ENCODE results near the gene CNTNAP5. TPM values are rescaled to one million over a fixed set of nuclear protein-coding genes. Genes with fewer than 3 reads are reported as not detected.

CNTNAP5 gene
- total and polyA plus RNA-seq, 12 donors = 0.08 to 4.9 (median 0.96) TPM; not detected in 5

DNA sequence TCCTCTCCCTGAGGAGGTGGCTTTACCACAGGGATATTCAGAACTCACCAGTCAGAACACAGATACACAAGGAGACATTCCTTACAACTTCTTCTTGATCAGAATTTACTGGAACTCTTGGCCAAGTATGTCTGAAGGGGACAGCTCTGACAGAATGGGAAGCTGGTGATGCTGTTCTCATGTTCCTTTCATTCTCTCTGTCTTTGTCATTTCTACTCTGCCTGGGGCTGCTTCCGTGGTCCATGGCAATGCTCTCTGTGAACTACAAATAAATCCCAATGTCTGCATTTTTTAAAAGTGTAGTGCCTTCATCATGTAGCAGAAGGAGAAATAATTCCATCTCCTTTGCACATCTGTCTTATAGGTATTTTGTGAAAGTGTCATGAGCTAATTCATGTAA is 730.3 kb downstream of the CNTNAP5 start:
- intact Hi-C loops (cut with DNase I) = no loop called here
- WGBS, 4 donors = 35 to 63% (median 55%) methylated on average over 1 of the region's 1 CpG
- no peak for TF ChIP-seq POLR2A (IDR thresholded peaks at IDR 0.05)
- TF ChIP-seq, protein P1, sequence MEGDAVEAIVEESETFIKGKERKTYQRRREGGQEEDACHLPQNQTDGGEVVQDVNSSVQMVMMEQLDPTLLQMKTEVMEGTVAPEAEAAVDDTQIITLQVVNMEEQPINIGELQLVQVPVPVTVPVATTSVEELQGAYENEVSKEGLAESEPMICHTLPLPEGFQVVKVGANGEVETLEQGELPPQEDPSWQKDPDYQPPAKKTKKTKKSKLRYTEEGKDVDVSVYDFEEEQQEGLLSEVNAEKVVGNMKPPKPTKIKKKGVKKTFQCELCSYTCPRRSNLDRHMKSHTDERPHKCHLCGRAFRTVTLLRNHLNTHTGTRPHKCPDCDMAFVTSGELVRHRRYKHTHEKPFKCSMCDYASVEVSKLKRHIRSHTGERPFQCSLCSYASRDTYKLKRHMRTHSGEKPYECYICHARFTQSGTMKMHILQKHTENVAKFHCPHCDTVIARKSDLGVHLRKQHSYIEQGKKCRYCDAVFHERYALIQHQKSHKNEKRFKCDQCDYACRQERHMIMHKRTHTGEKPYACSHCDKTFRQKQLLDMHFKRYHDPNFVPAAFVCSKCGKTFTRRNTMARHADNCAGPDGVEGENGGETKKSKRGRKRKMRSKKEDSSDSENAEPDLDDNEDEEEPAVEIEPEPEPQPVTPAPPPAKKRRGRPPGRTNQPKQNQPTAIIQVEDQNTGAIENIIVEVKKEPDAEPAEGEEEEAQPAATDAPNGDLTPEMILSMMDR (IDR thresholded peaks at IDR 0.05) = no peak
- DNase-seq = no peak
- no peak overlapping the region for H3K27ac ChIP-seq
- H3K9me3 ChIP-seq (replicated peaks in 1 of 3) = no peaks in the 10 kb centered on the region
- no peak overlapping the region for H3K4me3 ChIP-seq
- no peaks in the 10 kb centered on the region for H3K4me1 ChIP-seq (replicated peaks in 1 of 2)
- H3K27me3 ChIP-seq = no peaks in the 10 kb centered on the region
- H3K36me3 ChIP-seq (replicated peaks in 1 of 2) = no peaks in the 10 kb centered on the region

DNA sequence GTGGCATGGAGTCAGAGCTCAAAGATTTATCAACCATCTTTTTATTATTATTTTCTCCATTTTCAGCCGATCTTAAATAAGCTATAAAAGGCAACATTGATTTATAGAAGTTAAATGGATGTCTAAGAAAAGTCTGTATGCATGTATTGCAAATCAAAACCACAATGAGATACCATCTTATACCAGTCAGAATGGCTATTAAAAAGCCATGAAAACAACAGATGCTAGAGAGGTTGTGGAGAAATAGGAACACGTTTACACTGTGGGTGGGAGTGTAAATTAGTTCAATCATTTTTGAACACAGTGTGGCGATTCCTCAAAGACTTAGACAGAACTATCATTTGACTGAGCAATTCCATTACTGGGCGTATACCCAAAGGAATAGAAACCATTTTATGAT is 731.0 kb downstream of the CNTNAP5 start:
- no peak overlapping the region for H3K4me3 ChIP-seq
- no peaks in the 10 kb centered on the region for H3K36me3 ChIP-seq (replicated peaks in 1 of 2)
- 61 to 75% (median 65%) methylated on average over 4 of the region's 4 CpGs for WGBS, 4 donors
- intact Hi-C loops (cut with DNase I) = no loop called here
- DNase-seq = no peak
- H3K27ac ChIP-seq = no peak overlapping the region
- H3K4me1 ChIP-seq (replicated peaks in 1 of 2) = no peaks in the 10 kb centered on the region
- H3K27me3 ChIP-seq = no peaks in the 10 kb centered on the region
- no peak for TF ChIP-seq POLR2A (IDR thresholded peaks at IDR 0.05)
- H3K9me3 ChIP-seq (replicated peaks in 1 of 3) = no peaks in the 10 kb centered on the region

DNA sequence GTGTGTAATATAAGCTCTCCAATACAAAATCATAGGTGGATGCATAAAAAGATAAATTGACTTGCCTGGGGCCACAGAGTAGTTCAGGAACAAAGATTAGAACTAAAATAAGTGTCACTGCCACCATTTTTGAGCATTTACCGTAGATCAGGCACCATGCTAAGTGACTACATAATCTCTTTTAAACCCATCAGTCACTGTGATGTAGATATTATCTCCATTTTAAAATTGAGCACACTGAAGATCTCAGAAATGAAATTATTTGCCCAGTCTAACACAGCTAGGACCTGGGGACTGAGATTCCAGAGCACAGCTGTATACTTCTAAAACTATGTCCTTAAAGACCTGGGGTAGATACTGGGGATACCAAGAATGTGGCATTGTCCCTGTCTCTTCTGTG is 737.3 kb downstream of the CNTNAP5 start:
- Histone ChIP-seq H3K27ac (no peak overlapping the region), H3K36me3 (replicated peaks in 1 of 2) (no peaks in the 10 kb centered on the region), H3K27me3 (no peaks in the 10 kb centered on the region), H3K4me3 (no peak overlapping the region), H3K9me3 (replicated peaks in 1 of 3) (no peaks in the 10 kb centered on the region), H3K4me1 (replicated peaks in 1 of 2) (no peaks in the 10 kb centered on the region)
- TF ChIP-seq, protein P1 (IDR thresholded peaks at IDR 0.05) = no peak
- TF ChIP-seq POLR2A (IDR thresholded peaks at IDR 0.05) = no peak
- 52 to 91% (median 75%) methylated on average over 1 of the region's 1 CpG for WGBS, 4 donors
- intact Hi-C loops (cut with DNase I) = no loop called here
- no peak for DNase-seq

DNA sequence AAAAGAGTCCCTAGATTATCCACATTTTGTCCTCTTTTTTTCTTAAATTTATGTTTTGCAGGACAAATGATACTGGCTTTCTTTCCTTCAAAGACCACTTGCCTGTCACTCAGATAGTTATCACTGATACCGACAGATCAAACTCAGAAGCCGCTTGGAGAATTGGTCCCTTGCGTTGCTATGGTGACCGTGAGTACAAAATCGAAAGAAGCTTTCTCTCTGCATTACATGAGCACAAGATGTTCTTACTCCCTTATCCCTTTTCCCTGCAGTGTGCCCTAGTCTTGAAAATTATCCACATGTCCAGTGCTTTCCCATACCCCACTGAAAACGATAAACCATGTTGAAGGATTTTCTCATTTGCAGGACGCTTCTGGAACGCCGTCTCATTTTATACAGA is 738.5 kb downstream of the CNTNAP5 start:
- Histone ChIP-seq H3K27me3 (no peaks in the 10 kb centered on the region), H3K9me3 (replicated peaks in 1 of 3) (no peaks in the 10 kb centered on the region), H3K36me3 (replicated peaks in 1 of 2) (no peaks in the 10 kb centered on the region), H3K4me3 (no peak overlapping the region), H3K27ac (no peak overlapping the region), H3K4me1 (replicated peaks in 1 of 2) (no peaks in the 10 kb centered on the region)
- intact Hi-C loops (cut with DNase I) = no loop called here
- DNase-seq = no peak
- 80 to 86% (median 85%) methylated on average over 9 of the region's 9 CpGs for WGBS, 4 donors
- no peak for TF ChIP-seq POLR2A (IDR thresholded peaks at IDR 0.05)
- TF ChIP-seq, protein P1 (IDR thresholded peaks at IDR 0.05) = no peak

DNA sequence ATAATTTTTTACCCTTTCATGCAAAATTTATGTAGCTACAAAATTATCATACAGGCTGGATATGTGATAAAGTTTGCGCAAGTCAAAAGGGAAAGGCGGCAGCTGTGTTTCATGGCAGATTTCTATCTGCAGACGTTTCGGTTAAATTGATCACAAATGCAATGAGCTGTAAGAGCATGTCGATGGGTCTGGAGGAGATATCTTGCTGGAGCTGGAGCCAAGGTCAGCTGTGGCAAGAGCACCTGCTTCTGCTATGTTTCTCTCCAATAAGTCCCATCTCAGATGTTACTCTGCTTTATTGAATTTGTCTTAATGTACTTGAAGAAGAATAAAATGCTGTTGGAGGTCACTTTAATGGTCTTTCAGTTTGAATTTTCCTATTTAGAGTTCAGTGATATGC is 749.7 kb downstream of the CNTNAP5 start:
- intact Hi-C loops (cut with DNase I) = no loop called here
- H3K27ac ChIP-seq = no peak overlapping the region
- TF ChIP-seq, protein P1 (IDR thresholded peaks at IDR 0.05) = no peak
- H3K9me3 ChIP-seq (replicated peaks in 1 of 3) = no peaks in the 10 kb centered on the region
- no peaks in the 10 kb centered on the region for H3K4me1 ChIP-seq (replicated peaks in 1 of 2)
- no peaks in the 10 kb centered on the region for H3K36me3 ChIP-seq (replicated peaks in 1 of 2)
- 73 to 76% (median 74%) methylated on average over 5 of the region's 5 CpGs for WGBS, 4 donors
- DNase-seq = no peak
- no peak overlapping the region for H3K4me3 ChIP-seq
- H3K27me3 ChIP-seq = no peaks in the 10 kb centered on the region
